Hindlimb muscle (tissue), 1 donor: ENCODE measurements around the gene PPP1R3D. TPM values are rescaled to one million over a fixed set of nuclear protein-coding genes. Genes with fewer than 3 reads are reported as not detected.

Experiments used
- DNase-seq: peaks from one replicate; pipeline ENCODE4 v3.0.0-alpha.2; 2013
- polyA plus RNA-seq: library from polyadenylated mRNA; unstranded; fragments of 120-200 nt; gene quantifications from one replicate; pipeline ENCODE4 v1.2.1, GENCODE V29; 2013; ENCODE audit not compliant: insufficient read length

PPP1R3D gene
- polyA plus RNA-seq, 1 donor: 6.4 TPM

DNA sequence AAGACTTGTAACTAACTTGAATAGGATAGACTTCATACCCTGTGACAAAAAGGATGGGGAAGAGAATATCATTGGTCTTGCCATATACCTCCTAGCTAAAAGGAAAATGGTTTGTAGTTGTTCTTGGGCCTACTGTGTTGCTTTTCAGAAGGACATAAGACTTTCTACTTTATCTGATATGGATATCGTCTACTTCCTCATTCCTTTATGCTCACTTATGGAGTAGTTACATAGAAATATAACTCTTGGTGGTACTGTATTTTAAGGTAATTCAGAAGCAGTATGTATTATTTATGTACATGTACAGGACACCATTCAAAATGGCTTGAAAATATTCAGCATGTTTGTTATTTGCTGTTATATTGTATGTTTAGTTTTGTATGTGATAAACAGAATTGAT, 8.1 kb upstream of the PPP1R3D start:
- DNase-seq: no peak

DNA sequence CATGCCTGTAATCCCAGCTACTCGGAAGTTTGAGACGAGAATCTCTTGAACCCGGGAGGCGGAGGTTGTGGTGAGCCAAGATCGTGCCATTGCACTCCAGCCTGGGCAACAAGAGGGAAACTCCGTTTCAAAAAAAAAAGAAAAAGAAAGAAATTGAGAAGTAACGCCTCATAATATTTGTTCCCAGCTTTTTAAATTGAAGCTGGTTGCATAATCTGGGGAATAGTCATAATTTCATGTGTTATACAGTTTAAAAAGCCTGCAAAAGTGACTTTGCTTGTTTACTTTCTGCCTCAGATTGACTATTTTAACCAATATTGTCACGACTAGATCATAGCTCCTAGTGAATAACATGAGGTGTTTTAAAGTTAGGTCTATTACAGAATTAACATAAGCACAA, 7.3 kb upstream of the PPP1R3D start:
- no peak for DNase-seq

DNA sequence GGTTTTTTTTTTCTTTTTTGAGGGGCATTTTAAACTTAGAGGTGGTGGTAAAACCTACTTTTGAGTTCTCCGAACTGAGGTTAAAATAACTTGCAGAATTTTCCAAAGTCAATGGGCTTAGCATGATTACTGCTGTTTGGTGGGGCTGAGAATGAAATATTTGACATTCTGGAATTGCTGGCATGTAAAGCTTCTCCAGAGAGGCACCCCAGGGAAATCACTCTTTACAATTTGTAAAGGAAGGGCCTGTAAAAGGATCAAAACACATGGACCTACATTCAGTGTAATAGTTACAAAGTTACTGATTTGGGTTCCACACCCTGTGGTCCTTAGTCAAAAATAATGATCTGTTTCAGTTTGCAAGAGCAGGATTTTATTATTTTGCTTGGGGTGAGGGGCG, 5.6 kb upstream of the PPP1R3D start:
- DNase-seq: no peak

DNA sequence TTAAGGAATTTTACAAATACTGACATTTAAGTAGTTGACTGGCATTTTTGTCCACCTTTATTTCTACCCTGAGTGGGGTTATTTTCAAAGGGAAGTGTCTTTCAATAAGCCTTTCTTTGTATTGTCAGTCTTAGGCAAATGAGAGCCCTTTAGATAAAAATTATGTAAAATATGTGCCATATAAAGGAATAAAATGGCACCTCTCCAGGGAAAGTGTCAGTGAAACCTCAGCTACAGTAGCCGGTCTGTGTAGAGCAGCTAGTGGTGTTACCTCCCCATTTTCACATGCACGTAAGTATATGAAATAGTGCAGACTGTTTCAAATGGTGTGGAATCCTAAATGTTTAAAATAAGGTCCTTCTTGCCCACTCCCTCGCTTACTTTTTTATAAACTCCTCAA, 5.1 kb upstream of the PPP1R3D start:
- DNase-seq: no peak

DNA sequence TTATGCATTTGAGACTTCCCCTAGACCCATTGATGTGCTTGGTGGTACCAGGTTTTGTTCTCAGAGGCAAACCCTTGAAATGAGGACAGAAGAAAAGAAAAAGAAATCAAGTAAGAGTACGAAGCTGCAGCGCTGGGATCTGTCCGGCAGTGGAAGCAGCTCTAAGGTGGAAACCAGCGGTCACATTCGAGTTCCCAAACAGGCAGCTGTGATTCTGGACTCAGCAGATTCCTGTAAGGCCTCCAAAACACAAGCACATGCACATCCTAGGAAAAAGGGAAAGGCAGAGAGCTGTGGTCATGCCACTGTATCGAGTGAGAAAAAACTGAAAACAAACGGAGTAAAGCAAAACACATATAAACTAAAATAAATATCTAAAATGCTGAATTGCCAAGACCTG, 4.6 kb upstream of the PPP1R3D start:
- DNase-seq: no peak

DNA sequence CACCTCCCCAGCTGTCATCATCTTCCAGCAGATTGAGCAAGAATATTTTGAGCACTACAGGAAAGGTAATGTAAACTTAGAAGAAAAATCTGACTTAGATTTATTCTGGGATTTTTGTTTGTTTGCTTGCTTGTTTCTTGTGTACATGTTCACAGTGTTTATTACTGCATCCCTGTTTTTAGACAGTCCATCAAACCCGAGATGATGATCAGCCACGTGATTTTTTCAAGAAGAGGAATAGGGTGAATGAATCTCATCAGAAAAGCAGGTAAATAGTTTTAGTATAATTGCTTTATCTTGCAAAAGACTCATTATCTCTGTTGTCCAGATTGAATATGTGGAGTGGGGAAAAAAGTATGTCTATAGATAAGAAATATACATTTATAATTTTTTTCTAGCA, 2.1 kb upstream of the PPP1R3D start:
- no peak for DNase-seq

DNA sequence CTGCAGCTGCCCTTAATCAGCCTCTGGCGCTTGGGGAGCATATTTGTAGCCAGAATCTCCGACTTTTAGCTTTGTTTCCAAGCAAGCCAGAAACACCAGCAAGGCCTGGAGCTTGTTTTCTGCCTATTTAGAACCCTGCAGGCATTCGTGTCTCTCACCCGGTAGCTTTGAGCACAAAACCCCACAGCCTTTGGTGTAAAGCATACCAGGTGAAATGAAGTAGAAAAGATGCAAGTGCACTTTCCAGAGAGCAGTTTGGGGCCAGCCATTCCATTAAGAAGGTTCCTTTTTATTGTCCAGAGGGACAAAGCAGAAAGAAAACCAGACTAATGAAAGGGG, 820 bp upstream of the PPP1R3D start:
- no peak for DNase-seq

DNA sequence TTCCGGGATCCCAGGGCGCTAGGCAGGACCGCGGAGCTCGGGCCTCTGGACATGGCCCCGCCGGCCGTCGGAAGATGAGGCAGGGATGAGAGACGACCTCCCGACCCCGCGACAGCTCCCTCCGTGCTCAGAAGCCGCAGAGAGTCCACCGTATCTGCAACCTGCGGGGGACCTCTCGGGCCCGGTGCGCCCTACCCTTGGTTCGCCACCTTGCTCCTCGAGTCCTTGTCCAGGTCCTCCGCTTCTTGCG, 301 bp downstream of the PPP1R3D start:
- no peak for DNase-seq

DNA sequence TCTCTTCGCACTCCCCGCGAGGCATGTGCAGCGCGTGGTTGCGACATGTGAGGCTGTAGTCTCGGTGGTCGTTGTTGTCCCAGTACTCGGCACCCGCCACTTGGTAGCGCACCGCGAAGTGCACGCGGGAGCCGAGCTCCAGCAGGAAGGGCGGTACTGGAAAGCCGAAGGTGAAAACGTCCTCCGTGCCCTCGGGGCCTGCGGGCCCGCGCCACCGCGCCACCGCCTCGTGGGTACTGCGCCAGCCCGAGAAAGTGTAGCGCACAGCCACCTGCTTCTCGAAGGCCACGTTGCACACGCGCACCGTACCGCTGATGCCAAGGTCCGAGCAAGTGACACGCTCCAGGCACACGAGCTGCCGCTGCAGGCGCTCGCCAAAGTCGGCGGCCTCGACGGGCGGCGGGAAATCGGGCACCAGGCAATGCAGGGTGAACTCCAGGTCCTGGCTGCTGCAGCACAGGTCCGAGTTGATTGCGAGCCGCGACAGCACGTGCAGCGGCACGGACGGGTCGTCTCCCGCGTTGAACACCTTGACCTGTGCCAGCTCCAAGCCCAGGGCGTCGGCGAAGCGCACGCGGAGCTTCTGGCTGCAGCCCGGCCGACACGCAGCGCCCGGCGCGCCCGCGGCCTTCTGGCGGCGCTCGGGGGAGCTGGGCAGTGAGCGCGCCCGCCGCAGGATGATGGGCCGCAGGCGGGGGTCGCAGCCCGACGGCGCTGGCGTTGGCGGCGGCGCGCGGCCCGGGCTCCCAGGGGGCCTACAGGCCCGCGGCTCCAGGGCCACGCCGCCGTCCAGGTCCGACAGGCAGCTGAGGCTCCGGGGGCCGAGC, 840 bp downstream of the PPP1R3D start:
- DNase-seq: no peak

DNA sequence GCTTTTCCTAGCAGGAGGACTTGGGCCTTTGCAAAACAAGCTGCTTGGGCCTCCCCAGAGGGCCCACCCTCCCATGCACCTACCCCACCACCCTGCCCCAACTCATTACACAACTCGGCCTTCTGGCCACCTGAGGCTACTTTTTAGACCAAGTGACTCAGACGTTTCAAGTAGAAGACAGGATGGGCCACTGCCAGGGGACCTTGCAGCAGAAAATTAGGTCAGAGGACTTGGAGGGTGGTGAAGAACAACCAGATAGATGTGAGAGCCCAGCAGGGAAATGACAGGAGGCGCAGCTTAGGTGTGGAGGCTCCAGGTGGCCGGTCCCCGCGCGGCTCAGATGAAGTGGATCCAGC, 1.4 kb downstream of the PPP1R3D start:
- DNase-seq: no peak

DNA sequence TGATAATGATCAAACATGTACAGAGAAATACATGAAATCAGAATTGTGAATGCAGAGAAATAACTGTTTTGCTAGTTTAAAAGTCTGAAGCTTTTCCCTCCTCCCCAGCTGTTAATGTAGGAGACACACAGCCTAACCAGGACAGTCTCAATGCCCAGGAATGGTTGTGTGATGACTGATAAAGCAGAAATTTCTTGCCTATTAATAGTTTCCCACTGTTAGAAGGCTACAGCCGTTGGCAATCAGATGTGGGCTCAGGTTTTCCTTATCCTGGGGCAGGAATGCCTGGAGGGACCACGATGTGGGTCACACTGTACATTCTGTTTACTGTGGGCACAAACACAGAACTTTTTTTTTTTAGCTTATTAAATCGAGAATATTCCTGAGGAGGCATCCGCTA, 1.9 kb downstream of the PPP1R3D start:
- no peak for DNase-seq

DNA sequence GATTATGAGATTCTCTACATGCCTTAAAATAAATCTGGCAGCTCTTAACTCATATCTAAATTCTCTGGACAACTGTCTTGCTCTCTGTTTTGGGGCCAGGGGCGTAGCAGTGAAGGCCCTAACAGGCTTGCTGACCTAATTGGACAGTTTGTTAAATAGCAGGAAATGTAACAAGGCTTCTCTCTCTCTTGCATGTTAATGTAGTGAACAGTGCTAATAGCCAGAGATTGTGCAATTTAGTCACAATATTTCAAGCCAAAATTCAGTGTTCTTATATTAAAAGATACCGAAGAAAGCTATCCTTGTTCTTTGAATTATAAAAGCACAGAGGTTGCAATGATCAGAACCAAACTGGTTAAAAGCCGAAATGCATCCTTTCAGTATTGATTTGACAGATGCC, 3.0 kb downstream of the PPP1R3D start:
- no peak for DNase-seq

DNA sequence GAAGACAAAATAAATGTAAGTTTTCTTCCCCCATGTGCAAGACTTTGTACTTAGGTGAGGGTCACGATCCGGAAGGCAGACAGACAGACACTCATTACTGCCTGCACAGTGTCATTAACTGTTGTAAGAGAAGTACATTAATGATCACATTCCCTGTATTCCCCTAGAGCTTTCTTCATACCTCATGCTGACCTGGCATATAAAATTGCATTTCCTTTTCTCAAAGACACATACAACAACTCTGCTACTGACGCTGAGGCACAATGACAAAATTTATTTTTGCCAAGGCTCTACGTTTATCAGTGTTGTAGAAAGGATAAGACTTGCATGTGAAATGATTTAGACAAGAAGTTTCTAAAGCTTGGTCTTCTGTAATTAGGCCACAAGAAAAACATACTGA, 3.7 kb downstream of the PPP1R3D start:
- no peak for DNase-seq

DNA sequence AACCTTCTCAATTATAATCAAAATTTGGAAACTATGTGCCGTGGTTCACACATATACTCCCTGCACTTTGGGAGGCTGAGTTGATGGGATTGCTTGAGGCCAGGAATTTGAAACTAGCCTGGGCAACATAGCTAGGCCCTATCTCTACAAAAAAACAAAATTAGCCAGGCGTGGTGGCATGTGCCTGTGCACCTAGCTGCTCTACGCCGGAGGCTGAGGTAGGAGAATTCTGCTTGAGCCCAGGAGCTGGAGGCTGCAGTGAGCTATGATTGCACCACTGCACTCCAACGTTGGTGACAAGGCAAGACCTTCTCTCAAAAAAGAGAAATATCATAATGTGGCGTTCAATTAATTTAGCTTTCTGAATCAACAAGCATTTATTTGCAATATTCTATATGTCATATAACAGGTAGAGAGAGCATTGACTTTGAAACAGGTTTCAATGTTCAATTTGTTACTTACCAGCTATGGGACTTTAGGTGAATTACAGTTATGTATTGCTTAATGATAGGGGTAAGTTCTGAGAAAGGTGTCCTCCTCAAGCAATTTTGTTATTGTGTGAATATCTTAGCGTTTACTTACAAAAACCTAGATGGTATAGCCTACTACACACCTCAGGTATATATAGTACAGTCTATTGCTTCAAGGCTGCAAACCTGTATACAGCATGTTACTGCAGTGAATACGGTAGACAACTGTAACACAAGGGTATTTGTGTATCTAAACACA, 4.5 kb downstream of the PPP1R3D start:
- no peak for DNase-seq

DNA sequence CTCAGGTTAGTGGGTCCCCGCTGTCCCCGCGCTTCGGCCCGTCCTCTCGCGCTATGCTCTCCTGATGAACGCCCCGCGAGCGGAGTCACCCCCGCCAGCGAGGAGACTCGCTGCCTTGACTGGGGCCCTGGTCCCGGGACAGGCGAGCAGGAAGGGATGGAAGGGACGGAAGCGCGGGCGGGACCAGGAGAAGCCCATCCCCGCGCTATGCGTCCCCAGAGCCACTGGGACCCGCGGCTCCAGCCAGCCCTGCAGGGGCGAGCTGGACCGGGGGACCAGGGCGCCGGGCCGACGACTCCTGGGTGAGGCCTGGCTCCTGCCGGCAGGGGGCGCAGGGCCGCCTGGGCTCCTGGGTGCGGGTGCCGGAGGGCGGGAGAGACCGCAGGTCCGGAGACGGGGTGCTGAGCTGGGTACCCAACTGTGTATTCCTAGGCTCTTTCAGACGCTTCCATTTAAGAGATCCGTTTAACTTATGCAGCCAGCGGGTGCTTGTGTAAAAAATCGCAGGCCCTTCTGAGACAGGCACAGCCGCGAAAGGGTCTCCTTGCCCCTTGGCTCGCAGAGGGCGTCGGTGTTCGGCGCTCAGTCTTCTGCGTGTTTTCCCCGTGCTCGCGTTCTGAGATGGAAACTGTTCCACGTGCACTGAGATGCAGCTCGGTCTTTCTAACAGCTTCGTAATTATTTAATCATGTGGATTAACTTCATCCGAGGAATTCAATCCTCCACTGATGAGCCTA, 6.1 kb downstream of the PPP1R3D start:
- peak; percentile 77 for DNase-seq

DNA sequence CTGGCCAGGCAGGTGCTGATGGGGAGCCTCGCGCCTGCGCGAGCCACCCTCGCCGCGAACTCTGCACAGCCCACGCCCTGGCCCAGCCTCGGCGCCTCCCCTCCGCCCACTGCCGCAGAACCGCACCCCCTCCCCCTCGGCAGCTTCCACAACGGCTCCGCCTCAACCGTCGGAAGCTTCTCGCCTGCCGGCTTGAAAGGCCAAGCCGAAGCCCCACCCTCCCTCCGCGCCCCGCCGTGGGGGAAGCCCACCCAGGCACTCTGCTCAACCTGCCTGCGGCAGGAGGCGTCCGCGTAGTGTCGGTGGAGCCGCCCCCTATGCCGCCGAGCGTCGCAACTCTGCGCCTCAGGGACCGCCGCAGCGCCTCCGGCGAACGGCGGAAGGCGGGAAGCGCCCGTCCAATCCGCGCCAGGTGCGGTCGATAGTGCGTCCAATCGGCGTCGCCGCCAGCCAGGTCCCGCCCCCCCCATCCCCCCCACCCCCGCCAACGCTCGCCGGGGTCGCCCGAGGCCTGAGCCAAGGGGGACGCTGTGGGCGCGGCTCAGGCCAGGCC, 6.7 kb downstream of the PPP1R3D start, which contains the start of gene SYCP2:
SYCP2 (minus strand) TSS at position 342 of the 553 bp plus-strand sequence. CDS start 11,224 bp downstream, outside the sequence.
- no peak for DNase-seq

DNA sequence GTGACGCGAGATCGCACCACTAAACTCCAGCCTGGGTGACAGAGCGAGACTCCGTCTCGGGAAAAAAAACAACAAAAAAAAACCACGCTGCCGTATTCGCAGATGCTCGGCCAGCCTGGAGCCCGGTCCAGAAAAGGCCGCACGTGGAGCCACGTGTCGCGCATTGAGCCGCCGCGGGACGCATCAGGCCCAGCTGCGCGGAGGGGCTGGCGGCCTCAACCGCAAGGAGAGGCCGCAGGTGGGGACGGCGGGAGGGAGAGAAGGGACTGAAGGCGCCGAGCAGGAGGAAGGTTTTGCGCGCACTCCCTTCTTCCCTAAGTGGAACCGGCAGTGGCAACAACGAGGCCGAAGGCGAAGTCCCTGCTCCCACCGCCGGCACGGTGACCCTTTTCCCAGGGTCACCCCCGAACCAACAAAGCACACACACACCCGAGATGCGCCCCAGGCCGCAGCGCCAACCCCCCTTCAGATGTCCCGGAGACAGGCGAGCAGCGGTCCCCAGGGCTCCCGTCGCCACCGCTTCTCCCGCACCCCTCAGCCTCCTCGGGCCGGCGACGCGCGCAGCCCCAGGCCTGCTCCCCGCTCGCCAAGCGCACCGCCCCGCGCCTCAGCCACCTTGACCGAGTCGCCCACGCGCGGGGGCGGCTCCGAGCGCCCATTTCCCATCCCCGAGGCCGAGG, 7.3 kb downstream of the PPP1R3D start:
- no peak for DNase-seq

DNA sequence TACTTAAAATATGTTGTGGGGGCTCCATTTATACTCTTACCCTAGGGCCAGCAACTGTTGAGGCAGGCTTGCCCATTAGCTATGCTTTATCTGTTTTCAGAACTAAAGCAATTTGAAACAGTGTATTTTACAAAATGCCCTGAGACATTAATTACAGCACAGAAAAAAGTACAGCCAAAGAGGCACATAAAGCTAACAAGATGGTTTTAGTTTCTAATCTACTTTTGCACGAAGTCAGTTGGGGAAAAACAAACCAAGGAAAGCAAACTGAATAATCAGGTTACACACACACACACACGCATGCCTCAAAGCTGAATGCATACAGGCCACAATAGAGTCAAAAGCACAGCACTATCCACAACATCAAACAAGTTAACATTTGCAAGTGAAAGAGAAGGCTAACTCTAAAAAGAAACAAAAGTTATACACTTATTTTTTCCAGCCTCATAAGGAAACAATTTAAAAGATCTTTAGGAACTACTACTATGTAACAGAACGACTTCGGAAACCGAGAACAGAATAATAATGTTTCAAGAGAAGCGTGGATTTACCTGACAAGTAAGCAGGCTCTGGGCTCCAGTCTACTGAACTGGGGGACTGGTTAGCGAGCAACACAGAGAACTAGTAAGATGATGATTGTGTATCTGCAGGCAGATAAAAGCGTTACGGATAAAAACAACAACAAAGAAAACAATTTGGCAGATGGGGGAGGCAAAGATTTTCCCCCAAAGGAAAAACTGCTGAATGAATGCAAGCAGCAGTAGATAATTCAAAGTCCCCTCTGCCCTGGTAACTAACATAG, 8.4 kb downstream of the PPP1R3D start:
- DNase-seq: no peak

DNA sequence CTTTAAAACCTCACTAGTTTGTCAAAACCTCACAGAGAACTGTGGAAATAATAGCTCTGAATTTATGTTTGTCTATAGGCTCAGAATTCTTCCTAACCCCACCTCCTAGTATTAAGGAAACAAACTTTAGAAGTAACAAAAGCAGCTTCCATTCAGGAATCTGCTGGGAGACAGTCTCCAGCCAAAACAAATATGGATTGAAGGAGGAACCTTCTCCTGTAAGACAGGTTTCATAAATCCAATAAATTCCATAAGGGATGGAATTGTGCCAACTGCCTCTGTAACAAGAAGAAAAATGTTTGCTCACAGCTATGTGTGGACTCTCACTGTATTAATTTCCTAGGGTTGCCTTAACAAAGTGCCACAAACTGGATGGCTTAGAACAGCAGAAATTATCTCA, 14.2 kb downstream of the PPP1R3D start:
- DNase-seq: no peak

DNA sequence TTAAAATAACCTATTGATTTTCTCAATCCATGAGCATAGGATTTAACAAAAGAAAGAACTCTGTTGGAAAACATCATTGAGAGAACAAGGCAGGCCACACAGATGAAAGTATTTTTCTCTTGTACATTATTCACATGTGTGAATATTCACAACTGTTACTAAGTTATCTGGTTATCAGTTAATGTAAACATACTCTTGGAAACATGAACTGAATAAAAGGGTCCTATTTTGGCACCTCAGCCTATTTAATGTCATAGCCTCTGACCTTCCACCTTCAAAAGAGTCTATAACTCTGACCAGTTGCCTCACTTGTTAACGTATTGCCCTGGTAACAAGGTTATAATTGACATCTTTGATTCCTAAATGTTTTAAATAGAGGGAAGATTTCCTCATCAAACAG, 14.7 kb downstream of the PPP1R3D start:
- DNase-seq: no peak

DNA sequence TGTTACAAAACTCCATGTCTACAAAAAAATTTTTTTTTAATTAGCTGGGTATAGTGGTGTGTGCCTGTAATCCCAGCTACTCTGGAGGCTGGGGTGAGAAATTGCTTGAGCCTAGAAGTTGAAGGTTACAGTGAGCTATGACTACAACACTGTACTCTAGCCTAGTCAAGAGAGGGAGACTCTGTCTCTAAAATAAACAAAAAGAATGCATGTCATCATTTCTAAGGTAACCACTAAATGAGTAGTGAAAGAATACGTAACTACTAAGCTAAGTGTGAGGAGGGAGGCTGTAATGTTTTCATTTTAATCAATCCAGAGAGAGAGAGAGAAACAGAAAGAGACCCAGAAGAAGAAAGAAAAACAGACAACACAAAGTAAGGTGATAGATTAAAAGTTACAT, 16.6 kb downstream of the PPP1R3D start:
- DNase-seq: no peak

DNA sequence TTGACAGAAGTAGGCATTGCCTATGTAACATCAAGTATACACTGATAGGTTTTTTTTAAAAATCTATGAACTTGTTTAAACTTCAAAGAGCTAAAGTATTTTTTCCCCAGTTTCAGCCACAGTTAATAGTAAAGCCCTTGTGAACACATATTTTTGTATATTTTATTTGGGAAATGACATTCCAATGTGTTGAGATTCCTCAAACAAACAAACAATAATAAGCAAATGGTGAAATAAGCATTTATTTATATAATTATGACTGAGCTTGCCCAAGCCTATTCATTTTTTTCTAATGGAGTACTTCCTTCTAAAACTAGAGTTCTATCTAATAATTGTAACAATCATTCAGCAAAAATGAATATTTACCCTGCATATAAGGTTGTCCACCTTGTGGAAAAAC, 19.2 kb downstream of the PPP1R3D start:
- DNase-seq: no peak
